Fibroblast of the conjunctiva (primary cell): ENCODE measurements around the gene ITGA11.

Source experiments
- DNase-seq: peaks from one replicate; pipeline ENCODE4 v3.0.0-alpha.2; 2010; ENCODE audit warnings: low read depth

Gene ITGA11

GRCh38 chr15:68328964-68329363 is 103.0 kb downstream of the ITGA11 start:
- no peak for DNase-seq

- no peak for DNase-seq
Observed at GRCh38 chr15:68328443-68328842, 103.5 kb downstream of the ITGA11 start.

- DNase-seq = no peak
Observed at GRCh38 chr15:68326711-68327354, 105.1 kb downstream of the ITGA11 start.

- DNase-seq = no peak
Observed at GRCh38 chr15:68325726-68326125, 106.2 kb downstream of the ITGA11 start.

- no peak for DNase-seq
Observed at GRCh38 chr15:68322796-68323195, 109.2 kb downstream of the ITGA11 start.

GRCh38 chr15:68321229-68321628 is 110.7 kb downstream of the ITGA11 start:
- no peak for DNase-seq

- no peak for DNase-seq
Observed at GRCh38 chr15:68319997-68320396, 112.0 kb downstream of the ITGA11 start.

- no peak for DNase-seq
Observed at GRCh38 chr15:68318931-68319909, 112.7 kb downstream of the ITGA11 start.

- no peak for DNase-seq
Observed at GRCh38 chr15:68318008-68318835, 113.7 kb downstream of the ITGA11 start.

GRCh38 chr15:68317281-68318007 is 114.5 kb downstream of the ITGA11 start:
- DNase-seq = no peak

- no peak for DNase-seq
Observed at GRCh38 chr15:68316061-68316804, 115.7 kb downstream of the ITGA11 start.

- DNase-seq = no peak
Observed at GRCh38 chr15:68315495-68316031, 116.4 kb downstream of the ITGA11 start.

- no peak for DNase-seq
Observed at GRCh38 chr15:68315035-68315434, 116.9 kb downstream of the ITGA11 start.

- DNase-seq = no peak
Observed at GRCh38 chr15:68314563-68314962, 117.4 kb downstream of the ITGA11 start.

GRCh38 chr15:68313501-68314410 is 118.2 kb downstream of the ITGA11 start:
- DNase-seq = no peak

GRCh38 chr15:68312701-68313204 is 119.2 kb downstream of the ITGA11 start:
- DNase-seq = no peak

GRCh38 chr15:68311859-68312557 is 120.0 kb downstream of the ITGA11 start:
- no peak for DNase-seq

- no peak for DNase-seq
Observed at GRCh38 chr15:68311464-68311835, 120.5 kb downstream of the ITGA11 start.
